ENCODE measurements around the gene P2RX2.

Gene P2RX2

DNA sequence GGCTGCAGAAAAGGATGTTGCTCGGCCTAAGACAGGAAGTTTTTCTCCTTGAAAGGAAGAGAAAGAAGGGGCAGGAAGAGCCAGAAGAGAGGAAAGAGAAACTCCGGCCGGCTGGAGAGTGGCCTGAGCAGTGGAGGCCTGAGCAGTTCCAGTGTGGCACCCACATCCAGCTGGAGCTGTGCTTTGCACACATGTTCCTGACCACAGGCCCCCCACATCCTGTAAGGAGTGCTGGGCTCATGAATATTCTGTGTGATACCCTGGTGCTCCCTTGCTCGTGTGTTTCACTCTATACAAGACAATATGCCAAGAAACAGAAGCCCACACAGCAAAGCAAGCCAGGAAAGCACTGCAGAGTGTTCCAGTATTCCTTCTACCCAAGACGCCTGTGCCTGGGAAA lies 41.5 kb downstream of the P2RX2 start:
- TF ChIP-seq EP300 (IDR thresholded peaks at IDR 0.05; ENCODE audit: borderline replicate concordance) = no peak
- TF ChIP-seq ZBTB7A (IDR thresholded peaks at IDR 0.05; ENCODE audit: low read depth) = no peak
- no peak for TF ChIP-seq TAF1 (IDR thresholded peaks at IDR 0.05; ENCODE audit: low read depth)
- TF ChIP-seq FOXM1 (IDR thresholded peaks at IDR 0.05; ENCODE audit: borderline replicate concordance, low read depth) = no peak
- TF ChIP-seq, protein P1, sequence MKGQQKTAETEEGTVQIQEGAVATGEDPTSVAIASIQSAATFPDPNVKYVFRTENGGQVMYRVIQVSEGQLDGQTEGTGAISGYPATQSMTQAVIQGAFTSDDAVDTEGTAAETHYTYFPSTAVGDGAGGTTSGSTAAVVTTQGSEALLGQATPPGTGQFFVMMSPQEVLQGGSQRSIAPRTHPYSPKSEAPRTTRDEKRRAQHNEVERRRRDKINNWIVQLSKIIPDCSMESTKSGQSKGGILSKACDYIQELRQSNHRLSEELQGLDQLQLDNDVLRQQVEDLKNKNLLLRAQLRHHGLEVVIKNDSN (IDR thresholded peaks at IDR 0.05) = no peak
- TF ChIP-seq, protein P2, sequence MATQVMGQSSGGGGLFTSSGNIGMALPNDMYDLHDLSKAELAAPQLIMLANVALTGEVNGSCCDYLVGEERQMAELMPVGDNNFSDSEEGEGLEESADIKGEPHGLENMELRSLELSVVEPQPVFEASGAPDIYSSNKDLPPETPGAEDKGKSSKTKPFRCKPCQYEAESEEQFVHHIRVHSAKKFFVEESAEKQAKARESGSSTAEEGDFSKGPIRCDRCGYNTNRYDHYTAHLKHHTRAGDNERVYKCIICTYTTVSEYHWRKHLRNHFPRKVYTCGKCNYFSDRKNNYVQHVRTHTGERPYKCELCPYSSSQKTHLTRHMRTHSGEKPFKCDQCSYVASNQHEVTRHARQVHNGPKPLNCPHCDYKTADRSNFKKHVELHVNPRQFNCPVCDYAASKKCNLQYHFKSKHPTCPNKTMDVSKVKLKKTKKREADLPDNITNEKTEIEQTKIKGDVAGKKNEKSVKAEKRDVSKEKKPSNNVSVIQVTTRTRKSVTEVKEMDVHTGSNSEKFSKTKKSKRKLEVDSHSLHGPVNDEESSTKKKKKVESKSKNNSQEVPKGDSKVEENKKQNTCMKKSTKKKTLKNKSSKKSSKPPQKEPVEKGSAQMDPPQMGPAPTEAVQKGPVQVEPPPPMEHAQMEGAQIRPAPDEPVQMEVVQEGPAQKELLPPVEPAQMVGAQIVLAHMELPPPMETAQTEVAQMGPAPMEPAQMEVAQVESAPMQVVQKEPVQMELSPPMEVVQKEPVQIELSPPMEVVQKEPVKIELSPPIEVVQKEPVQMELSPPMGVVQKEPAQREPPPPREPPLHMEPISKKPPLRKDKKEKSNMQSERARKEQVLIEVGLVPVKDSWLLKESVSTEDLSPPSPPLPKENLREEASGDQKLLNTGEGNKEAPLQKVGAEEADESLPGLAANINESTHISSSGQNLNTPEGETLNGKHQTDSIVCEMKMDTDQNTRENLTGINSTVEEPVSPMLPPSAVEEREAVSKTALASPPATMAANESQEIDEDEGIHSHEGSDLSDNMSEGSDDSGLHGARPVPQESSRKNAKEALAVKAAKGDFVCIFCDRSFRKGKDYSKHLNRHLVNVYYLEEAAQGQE (IDR thresholded peaks at IDR 0.05; ENCODE audit: low read depth) = no peak
- no peak for TF ChIP-seq TCF12 (IDR thresholded peaks at IDR 0.05; ENCODE audit: low read depth)
- no peak for TF ChIP-seq EGR1 (IDR thresholded peaks at IDR 0.05)
- TF ChIP-seq MAX (IDR thresholded peaks at IDR 0.05) = no peak
- TF ChIP-seq RAD21 (IDR thresholded peaks at IDR 0.05; ENCODE audit: low read depth) = no peak
- TF ChIP-seq TEAD4 (IDR thresholded peaks at IDR 0.05) = no peak
- no peak for TF ChIP-seq NFIC (IDR thresholded peaks at IDR 0.05)
- TF ChIP-seq CEBPB (IDR thresholded peaks at IDR 0.05) = no peak
- TF ChIP-seq CREB1 (IDR thresholded peaks at IDR 0.05; ENCODE audit: low read depth) = no peak
- no peak for TF ChIP-seq YY1 (IDR thresholded peaks at IDR 0.05; ENCODE audit: low read depth)

- TF ChIP-seq, protein P2 (IDR thresholded peaks at IDR 0.05; ENCODE audit: low read depth) = no peak
- no peak for TF ChIP-seq TCF12 (IDR thresholded peaks at IDR 0.05; ENCODE audit: low read depth)
- TF ChIP-seq FOXM1 (IDR thresholded peaks at IDR 0.05; ENCODE audit: borderline replicate concordance, low read depth) = no peak
- TF ChIP-seq RAD21 (IDR thresholded peaks at IDR 0.05; ENCODE audit: low read depth) = no peak
- no peak for TF ChIP-seq YY1 (IDR thresholded peaks at IDR 0.05; ENCODE audit: low read depth)
- TF ChIP-seq ZBTB7A (IDR thresholded peaks at IDR 0.05; ENCODE audit: low read depth) = no peak
- TF ChIP-seq, protein P1 (IDR thresholded peaks at IDR 0.05) = no peak
- no peak for TF ChIP-seq TAF1 (IDR thresholded peaks at IDR 0.05; ENCODE audit: low read depth)
- no peak for TF ChIP-seq MAX (IDR thresholded peaks at IDR 0.05)
Measured at GRCh38 chr12:132660996-132661395, 42.4 kb downstream of the P2RX2 start.

DNA sequence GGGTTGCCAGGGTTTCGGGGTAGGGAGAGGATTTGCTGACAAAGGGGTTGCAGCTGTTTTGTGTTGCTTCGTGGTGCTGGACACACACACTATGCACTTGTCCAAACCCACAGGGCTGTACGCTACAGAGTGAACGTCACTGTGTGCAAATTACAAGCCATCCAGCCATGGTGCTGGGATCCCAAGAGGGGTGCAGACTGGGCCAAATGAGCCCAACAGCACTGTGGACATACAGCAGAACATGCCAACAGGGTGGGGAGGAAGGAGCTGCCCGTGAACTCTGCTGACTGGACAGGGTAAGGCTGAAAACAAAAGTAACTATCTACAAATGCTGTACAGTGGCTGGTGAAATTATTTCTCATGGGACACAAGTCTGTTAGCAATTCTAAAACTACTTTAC lies 43.4 kb downstream of the P2RX2 start:
- TF ChIP-seq TCF12 (IDR thresholded peaks at IDR 0.05; ENCODE audit: low read depth) (no peak), EGR1 (IDR thresholded peaks at IDR 0.05) (no peak)

DNA sequence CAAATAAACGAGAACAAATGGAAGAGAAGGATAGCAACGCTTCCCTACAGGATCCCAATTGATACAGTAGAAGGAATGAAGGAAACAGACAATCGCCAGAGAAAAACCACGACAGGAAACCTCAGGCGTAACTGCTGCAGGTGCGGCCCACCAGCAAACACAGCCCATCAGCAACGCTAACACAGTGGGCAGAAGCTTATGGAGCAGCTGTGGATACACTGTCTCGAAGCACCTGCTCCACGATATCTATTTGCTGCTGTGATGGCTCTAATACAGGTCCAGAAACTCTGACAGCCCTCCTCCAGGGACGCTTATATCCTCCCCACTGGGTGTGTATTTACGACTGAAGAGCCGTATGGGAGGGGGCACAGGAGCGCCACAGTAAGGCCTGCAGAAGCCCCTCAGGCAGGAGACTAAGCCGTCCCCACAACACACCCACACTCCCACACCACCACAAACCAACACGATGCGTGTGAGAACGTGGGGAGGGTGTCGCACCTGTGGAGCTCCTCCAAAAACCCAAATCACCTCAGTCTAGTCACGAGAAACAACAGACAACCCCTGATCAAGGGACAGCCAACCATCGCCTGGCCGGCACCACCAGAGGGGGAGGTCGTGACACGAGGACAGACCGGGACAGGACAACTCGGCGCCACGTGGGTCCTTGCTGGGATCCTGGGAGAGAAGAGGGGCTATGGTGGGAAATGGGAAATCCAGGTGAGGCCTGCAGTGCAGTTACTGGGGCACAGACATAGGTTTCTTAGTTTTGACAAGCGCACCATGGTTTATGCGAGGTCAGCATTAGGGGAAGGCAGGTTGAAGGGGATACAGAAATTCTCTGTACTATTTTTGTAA lies 44.6 kb downstream of the P2RX2 start:
- TF ChIP-seq NFIC (IDR thresholded peaks at IDR 0.05) = no peak
- no peak for TF ChIP-seq TEAD4 (IDR thresholded peaks at IDR 0.05)
- TF ChIP-seq FOXM1 (IDR thresholded peaks at IDR 0.05; ENCODE audit: borderline replicate concordance, low read depth) = no peak
- no peak for TF ChIP-seq TAF1 (IDR thresholded peaks at IDR 0.05; ENCODE audit: low read depth)
- no peak for TF ChIP-seq RAD21 (IDR thresholded peaks at IDR 0.05; ENCODE audit: low read depth)
- no peak for TF ChIP-seq TCF12 (IDR thresholded peaks at IDR 0.05; ENCODE audit: low read depth)
- TF ChIP-seq, protein P2 (IDR thresholded peaks at IDR 0.05; ENCODE audit: low read depth) = no peak
- no peak for TF ChIP-seq YY1 (IDR thresholded peaks at IDR 0.05; ENCODE audit: low read depth)
- no peak for TF ChIP-seq CREB1 (IDR thresholded peaks at IDR 0.05; ENCODE audit: low read depth)
- TF ChIP-seq, protein P1 (IDR thresholded peaks at IDR 0.05) = no peak
- TF ChIP-seq EP300 (IDR thresholded peaks at IDR 0.05; ENCODE audit: borderline replicate concordance) = no peak
- no peak for TF ChIP-seq MAX (IDR thresholded peaks at IDR 0.05)
- TF ChIP-seq CEBPB (IDR thresholded peaks at IDR 0.05) = no peak
- TF ChIP-seq ZBTB7A (IDR thresholded peaks at IDR 0.05; ENCODE audit: low read depth) = no peak
- TF ChIP-seq EGR1 (IDR thresholded peaks at IDR 0.05) = no peak

Data from Ishikawa (cell line).